NK-92 (cell line): ENCODE data around the gene RUSC2.
"Not testable (repeated sequence)": the region's sequence is repeated elsewhere in the genome, so short reads cannot be mapped to it uniquely, and the experiment has no call there.

Experiments
- DNase-seq: peaks from one replicate; lab custom pipeline; 2025; ENCODE audit not compliant: unreplicated experiment; lab: John Stamatoyannopoulos, UW

Gene RUSC2

DNA sequence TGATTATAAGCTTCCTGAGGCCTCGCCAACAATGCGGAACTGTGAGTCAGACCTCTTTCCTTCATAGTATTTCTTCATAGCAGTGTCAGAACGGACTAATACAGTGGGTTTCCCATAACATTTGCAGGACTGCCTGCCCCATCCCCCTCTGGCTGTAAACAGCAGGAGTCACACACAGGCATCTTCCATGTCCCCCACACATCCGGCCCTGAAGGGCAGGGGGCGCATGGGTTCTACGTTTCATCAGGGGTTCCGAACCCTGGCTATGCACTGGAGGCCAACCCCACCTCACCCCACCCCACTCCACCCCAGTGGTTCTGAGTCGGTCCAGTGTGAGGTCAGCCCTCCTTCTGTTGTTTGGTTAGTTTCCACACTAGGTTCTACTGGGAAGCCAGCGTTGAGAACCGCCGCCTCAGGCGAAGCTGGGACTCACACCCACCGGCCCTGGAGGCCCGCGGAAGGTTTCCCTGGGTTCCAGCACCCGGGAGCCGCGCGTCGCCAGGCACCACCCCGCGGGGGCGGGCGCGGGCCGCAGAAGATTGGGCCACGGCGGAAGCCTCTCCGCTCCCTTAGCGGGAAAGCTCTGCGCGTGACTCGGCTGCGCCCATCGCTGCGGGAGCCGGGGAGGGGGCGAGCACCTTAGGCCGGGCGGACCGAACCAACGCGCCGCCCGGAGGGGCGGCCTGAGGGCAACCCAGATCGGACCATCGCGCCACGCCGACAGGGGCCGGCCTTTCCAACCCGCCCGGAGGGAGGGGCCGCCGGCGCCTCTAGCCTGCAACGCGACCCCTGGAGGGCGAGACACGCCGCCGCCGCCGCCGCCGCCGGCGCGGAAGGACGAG, at the start of gene RUSC2:
RUSC2 (plus strand) TSS at position 799 of the 842 bp plus-strand sequence. CDS start 56,411 bp downstream, outside the sequence.
- no peak for DNase-seq

DNA sequence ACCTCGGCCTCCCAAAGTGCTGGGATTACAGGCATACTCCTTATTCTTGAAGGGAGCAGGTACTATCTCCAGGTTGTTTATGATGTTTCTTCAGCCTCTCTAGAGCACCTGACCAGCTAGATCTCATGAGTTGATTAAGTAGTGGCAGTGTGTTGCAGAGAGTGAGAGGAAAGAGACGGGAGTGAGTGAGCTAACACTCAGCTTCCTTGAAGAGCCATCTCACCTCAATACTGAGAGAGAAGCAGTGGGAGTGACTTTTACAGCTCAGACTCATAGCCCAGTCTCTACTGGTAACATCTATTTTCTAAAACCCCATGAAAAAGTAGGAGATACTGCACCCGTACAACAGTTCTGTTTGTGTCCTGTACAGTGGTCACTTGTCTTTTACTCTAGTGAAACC, 43.9 kb upstream of the RUSC2 start:
- no peak for DNase-seq

- no peak for DNase-seq
Measured at GRCh38 chr9:35448496-35448895, 41.4 kb upstream of the RUSC2 start.

DNA sequence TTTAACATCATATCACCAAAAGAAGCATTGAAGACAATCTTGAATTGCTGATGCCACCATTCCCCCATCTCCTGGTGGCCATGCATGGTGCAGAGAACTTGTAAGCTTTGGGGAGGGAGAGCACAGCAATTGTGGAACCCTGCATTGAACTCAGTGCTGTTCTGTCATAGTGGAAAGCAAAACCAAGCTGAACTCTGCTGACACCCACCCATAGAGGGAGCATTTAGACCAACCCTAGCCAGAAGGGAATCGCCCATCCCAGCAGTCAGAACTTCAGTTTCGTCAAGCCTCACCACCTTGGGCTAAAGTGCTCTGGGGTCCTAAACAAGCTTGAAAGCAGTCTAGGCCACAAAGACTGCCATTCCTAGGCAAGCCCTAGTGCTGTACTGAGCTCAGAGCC, 37.4 kb upstream of the RUSC2 start:
- no peak for DNase-seq

DNA sequence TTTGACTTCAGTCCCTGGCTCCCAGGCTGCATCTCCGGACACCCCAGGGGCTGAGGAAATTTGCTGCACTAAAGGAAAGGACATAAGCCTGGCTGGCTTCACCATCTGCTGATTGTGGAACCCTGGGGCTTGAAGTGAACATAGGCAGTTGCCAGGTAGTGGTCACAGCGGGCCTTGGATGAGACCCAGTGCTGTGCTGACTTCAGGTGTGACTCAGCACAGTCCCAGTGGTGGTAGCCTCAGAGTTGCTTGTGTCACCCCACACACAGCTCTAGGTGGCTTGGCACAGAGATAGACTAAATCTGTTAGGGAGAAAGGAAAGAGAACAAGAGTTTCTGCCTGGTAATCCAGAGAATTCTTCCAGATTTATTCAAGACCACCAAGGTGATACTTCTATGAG, 36.1 kb upstream of the RUSC2 start:
- no peak for DNase-seq

DNA sequence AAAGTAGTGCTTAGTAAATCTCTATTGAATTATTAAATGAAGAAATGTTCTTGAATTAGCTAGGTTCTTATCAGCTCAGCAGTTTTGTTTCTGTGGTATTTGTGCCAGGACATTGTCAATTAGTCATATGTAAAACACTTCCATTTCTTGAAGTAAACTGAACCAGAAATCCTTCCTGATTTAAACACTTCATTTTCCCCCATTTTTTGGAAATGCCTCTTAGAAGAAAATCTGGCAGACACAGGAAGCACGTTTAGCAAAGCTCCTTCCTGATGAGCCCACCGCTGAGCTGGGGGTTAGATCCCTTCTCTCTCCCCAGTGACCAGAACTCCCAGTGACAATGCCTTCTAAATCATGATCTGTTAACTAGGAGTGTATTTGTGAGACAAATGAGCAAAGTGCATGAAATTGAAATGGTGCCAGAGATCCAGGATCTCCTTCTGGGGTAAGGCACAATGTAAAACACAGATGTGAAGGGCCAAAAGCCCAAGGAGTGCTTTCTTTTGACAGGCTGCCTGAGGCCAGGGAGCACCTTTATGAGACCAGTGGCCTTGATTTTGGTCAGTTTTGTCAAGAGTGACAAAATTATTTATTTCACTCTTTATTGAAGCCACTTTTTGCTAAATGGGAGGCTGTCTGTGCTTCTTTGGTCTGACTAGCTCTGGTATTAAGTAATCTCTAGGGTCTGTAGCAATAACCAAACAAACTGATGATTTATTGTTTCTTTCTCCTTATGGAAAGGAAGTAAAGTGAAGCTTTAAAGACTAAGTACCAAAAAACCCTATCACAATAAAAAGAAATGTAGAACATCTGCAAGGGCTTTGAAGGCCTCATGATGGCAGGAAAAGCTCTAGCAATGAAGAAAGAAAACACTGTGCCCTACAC, 25.5 kb upstream of the RUSC2 start:
- no peak for DNase-seq

DNA sequence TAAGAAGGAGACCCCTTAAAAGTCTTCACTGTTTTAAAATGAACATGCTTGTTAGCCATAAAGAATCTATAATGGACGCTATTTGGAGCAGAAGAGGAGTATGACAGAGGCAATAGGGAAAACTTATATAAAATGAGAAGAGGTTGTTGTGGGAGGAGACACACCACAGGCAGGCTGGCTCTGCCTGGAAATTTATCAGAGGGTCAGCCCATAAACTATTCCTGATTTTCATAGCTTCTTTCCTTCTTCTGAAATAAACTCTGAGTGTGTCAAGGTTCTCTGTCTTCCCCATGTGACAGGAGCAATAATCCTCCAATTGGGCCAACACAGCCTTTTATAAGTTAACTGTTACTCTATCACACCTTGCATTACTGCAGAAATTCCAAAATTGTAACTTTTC, 19.6 kb upstream of the RUSC2 start:
- no peak for DNase-seq

- no peak for DNase-seq
Measured at GRCh38 chr9:35470894-35471293, 19.0 kb upstream of the RUSC2 start.

DNA sequence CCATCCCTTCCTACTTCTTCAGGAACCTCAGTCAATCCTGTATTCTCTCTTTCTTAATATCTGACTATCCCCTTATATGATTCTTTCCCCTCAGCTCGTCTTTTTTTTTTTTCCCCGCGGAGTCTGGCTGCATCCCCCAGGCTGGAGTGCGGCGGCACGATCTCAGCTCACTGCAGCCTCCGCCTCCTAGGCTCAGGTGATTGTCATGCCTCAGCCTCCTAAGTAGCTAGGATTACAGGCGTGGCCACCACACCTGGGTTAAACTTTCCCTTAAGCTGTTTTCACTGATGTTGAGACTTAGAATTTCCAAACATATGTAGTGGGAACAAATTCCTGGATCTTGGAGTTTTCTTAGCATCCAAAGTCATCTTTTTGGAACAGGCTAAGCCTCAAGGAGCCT, 13.3 kb upstream of the RUSC2 start:
- DNase-seq, result no peak

GRCh38 chr9:35477211-35477855, 12.6 kb upstream of the RUSC2 start:
- not testable (repeated sequence) for DNase-seq

- DNase-seq, result no peak
Measured at GRCh38 chr9:35478871-35479270, 11.0 kb upstream of the RUSC2 start.

GRCh38 chr9:35481347-35481975, 8.4 kb upstream of the RUSC2 start:
- DNase-seq, result no peak

DNA sequence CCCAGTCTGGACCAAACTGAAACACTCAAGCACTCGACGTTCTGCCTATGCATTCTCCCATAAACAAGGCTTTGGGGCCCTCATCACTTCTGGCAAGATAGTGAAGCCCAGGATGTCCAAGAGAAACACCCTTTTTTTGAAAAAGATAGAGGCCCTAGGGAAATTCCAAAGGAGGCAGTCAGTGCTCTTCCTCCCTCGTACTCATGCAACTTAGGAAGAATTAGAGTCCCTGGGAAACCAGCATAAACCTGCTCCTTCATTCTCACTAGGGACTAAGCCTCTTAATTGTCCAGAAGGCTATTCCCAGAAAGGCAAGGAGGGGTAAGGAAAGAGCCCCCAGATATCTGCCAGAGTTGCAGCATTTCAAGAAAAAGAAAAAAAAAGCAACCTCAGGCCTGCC, 7.8 kb upstream of the RUSC2 start:
- no peak for DNase-seq

DNA sequence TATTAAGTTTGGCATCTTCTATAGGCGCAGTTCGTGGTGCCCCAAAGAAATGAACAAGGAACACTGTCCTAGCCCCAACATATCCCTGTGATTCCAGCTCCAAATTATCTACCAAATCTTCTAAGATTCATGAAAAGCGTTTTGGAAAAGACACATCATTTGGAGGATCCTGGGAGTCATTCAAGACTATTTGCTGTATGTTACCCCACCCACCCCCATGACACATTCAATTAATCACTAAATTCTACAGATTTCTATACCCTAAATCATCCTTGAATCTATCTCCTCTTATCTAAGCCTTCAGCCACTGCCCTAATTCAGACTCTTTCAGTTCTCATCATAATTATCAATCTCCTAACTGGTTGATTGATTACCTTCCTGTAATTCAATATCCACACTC, 5.5 kb upstream of the RUSC2 start:
- no peak for DNase-seq

- DNase-seq, result no peak
Measured at GRCh38 chr9:35487081-35487480, 2.8 kb upstream of the RUSC2 start.

- DNase-seq, result no peak
Measured at GRCh38 chr9:35488021-35488420, 1.9 kb upstream of the RUSC2 start.

GRCh38 chr9:35488566-35489312, 1.2 kb upstream of the RUSC2 start:
- DNase-seq, result no peak

DNA sequence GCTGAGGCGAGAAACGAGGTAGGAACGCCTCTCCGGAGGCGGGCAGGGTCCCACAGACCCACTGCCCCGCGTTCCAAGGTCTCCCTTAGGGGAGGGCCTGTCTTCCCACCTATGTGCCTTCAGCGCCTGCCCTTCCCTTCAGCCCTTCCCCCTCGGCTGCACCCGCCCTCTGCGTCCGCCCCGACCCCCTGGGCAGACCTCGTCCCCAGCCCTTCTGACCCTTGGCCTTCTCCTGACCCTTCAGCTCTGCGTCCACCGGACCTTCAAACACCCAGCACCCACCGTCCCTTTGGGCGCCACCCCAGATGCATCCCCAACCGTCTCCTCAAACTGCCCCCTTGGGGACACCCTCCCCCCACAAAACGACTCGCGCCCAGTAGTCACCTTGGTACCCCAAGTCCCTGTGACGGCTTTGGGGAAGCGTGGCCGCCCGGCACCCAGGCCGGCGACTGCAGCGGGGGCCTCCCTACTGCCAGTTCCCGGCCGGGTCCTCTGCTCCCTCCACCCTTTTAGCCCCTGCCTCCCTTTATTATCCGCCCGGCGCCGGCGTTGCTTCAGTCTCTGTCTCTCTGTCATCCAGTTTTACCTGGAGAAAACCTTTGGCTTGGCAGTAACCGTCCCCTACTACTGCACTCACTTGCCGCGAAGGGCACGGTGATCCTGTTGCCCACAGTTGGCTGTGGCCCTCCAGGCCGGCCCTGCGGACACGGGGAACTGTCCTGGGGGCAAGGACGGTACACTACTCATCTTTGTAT, 421 bp downstream of the RUSC2 start:
- no peak for DNase-seq

DNA sequence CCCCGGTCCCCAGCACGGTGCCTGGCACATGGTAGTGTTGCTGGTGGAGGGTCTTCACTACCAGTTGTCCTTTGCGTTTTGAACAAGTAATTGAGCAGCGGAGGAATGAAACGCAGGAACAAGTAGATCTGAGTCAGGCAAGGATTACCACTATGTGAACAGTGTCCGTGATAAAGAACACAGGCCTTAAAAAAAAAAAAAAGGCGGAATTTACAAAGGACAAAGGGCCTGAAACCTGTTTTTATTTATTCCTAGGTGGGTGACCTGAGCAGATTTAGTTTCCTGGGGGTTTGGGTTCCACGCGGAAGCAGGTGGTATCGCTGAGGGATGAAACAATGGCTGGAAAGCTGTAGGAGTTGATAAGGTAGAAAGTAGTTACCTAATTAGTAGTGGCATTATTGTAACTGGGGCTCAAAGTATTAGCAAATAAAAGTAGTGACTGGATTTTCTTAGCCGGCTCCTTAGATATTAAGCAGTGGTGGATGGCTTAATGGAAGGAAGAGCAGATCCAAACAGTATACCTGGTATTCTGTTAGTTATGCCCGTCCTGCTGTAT, 1.1 kb downstream of the RUSC2 start:
- DNase-seq, result no peak
